GM19372 (cell line): Measurements from ENCODE around the gene TBC1D22A.
"Not testable (repeated sequence)": the region's sequence is repeated elsewhere in the genome, so short reads cannot be mapped to it uniquely, and the experiment has no call there.

ENCODE experiments used
- ATAC-seq: cut with Tn5 transposase; IDR thresholded peaks from one replicate; pipeline ENCODE4 v1.9.1; 2021; ENCODE audit warnings: mild to moderate bottlenecking, low read depth, moderate library complexity; ENCODE audit not compliant: unreplicated experiment

TBC1D22A gene

DNA sequence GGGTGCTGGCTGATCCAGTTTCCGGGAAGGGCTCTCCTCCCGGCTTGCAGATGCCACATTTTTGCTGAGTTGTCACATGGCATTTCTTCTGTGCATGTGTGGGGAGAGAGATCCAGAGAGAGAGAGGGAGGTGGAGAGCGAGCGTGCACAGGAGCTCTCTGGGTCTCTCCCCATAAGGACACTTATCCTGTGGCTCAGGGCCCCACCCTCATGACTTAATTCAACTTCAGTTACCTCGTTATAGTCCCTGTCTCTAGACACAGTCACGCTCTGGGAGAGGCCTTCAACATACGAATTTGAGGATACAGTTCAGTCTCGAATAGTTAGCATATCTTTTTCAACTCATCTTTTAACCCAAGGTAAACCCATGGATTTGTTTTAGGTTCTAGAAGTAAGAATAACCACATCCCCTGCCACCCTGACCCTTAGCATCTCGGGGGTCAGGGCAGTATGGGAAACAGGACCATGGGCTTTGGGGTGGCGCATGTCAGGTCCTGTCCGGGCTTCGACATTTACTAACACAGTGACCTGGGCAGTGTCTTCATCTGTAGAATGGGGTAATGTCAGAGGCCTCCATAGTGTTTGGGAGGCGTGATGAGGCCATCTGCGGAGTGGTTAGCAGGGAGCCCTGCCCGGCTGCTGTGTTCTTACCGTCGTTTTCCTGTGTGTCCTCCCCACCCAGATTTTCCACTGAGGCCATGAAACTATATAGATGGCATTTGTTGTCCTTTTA is 46.9 kb downstream of the TBC1D22A start:
- ATAC-seq = no peak

DNA sequence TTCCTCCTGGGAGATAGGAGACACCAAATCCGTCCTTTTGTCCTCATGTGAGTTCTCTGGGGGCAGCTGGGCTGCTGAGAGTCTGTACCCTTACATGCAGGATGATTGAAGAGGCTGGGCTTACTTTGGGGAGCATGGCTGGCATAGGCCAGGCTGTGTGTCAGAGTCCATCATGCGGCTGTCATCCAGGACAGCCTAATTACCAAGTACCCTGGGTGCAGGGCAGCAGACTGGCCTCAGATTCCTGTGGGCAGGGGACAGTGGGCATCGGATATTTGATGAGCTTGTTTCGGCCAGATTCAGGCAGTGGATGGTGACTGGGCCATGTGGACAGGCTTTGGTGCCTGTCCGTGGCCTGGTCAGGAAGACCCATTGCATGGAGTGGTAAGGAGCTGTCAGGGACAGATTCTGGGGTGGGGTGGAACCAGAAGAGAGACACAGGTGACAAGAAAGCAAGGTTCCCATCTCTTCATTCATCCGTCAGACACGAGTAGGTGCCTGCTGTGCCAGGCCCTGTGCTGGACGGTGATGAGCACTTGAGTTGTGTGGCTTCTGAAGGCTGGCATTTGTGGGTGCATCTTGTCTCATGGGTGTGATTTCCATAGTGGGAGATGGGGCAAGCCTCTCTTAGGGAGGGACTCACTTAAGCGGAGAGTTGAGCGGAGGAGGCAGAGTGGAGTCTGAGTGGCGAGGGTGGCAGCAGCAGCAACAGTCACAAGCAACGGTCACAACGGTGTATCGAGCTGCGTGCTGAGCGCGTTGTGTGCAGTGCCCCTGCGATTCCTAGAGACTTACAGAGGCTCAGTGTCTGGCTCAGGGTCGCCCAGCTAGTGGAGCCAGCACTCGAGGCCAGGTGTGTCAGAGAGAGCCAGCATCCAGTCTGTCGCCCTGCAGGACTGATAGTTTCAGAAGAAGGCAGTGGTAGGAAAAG is 48.7 kb downstream of the TBC1D22A start:
- ATAC-seq = no peak

DNA sequence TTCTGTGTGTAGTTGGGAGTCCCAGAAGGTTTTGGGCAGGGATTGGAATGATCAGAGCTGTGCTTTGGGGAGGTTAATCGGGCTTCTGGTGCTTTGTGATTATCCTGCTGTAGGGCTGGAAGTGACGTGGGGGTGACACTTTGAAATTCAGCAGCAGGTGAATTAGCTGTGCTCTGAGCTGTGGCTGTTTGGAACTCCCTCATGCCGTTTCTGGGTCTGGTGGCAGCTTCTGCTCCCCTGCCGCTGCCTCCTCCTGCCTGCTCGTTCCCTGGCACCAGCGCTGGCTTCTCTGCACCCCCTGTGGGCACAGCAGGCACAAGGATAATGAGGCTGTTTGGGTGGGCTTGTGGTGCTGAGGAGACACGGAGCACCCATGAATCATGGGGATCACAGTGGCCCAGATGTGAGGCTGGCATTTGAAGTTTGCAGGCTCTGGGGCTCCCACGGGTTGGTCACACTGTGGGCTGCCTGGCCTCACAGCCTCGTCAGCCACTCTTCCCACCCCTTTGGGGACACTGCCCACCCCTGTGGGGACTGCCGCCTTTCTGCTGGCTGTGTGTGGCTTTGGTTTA is 49.7 kb downstream of the TBC1D22A start:
- no peak for ATAC-seq

DNA sequence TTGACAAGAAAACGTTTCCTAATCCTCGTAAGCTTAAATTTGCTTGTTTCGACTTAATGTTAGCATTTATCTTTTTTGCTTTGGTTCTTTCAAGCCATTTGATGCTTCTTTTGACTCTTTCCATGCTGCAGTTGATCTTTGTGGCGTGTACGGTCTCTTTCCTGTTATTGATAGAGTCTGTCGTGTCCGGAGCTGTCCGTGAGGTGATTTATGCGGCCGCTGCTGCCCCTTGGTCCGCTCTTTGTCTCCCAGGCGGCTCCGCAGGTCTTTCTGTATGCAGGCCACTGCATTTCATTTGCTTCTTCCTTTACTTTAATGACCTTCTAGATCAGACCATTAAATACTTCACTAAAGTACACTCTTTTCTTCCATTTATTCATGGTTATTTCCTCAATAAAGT is 50.3 kb downstream of the TBC1D22A start:
- ATAC-seq = no peak

GRCh38 chr22:46813816-46814597 is 51.6 kb downstream of the TBC1D22A start:
- ATAC-seq = no peak

- no peak for ATAC-seq
Observed at GRCh38 chr22:46815132-46815531, 52.7 kb downstream of the TBC1D22A start.

DNA sequence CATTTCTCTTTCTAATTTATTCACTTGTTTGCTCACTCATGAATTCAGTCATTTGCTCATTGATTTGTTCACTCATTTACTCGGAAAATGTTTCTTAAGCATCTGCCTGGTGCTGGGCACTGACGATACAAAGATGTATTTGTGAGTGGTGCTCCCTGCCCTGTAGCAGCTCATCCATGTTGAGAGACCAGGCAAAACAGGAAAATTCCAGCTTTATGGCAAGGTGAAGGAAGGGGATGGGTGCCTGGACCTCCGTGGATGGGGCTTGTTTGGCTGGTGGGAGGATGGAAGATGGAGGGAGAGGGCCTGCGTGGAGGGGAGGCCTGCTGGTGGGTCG is 53.1 kb downstream of the TBC1D22A start:
- no peak for ATAC-seq

- ATAC-seq = no peak
Observed at GRCh38 chr22:46815896-46816731, 53.7 kb downstream of the TBC1D22A start.

DNA sequence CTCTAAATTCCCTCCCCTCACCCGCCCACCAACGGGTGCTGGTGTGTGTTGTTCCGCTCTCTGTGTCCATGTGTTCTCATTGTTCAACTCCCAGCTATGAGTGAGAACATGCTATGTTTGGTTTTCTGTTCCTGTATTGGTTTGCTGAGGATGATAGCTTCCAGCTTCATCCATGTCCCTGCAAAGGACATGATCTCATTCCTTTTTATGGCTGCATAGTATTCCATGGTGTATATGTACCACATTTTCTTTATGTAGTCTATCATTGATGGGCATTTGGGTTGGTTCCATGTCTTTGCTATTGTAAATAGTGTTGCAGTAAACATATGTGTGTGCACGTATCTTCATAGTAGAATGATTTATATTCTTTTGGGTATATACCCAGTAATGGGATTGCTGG is 54.9 kb downstream of the TBC1D22A start:
- not testable (repeated sequence) for ATAC-seq

DNA sequence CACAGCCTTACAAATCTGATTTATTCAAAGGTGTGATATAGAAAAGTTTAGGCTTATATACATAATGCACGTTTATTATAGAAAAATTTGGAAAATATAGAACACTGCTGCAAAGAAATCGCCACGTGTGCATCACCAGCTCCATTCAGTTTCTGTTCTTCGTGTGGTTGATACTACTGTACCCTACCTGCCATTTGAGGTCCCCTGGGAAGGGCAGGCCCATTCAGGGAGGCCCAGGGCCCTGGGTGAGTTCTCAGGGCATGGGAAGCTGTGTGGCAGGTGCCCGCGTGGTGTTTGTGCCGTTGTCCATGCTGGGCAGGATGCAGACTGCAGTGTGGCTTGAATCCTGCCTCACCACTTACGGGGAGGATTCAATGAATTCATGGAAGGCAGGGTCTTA is 60.8 kb downstream of the TBC1D22A start:
- ATAC-seq = no peak

DNA sequence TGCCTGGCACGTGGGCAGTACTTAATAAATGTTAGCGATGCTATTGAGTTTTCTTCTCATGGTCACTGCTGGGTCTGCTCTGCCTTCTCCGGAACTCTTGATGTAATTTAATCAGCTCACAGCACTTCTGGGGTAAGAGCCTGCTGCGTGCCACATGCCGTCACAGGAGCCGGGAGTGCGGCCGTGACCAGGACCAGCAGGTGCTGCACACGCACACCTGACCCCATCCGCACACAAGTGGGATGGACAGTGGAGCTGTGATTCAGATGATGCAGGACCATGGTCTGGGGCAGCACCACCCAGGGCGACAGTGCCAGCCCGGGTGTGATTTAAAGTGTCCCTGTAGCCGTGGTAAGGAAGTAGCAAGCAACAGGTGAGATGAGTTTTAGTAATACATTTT is 61.2 kb downstream of the TBC1D22A start:
- ATAC-seq = no peak

DNA sequence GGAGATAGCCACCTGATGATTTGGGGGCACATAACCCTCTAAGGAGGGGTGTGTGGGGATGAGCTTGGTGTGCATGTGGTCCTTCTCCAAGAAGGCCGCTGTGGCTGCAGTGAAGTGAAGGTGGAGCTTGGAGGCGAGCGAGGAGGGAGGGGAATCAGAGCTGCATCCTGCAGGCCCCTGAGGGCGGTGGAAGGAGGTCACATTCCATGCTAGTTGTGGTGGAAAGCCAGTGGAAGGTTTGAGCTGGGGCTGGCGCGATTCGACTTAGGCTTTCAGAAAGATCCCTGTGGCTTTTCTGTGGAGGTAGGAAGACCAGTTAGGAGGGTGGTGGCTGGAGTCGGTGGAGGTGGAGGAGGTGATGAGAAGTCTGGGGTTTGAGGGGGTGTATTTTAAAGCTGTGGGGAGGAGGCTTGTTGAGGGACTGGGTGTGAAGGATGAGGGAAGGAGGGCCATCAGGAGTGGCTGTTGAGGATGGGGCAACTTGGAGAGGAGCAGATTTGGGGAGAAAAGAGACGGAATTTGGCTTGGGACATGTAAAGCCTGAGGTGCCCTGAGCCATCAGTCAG is 62.0 kb downstream of the TBC1D22A start:
- ATAC-seq = no peak

GRCh38 chr22:46824980-46825544 is 62.6 kb downstream of the TBC1D22A start:
- ATAC-seq = no peak

DNA sequence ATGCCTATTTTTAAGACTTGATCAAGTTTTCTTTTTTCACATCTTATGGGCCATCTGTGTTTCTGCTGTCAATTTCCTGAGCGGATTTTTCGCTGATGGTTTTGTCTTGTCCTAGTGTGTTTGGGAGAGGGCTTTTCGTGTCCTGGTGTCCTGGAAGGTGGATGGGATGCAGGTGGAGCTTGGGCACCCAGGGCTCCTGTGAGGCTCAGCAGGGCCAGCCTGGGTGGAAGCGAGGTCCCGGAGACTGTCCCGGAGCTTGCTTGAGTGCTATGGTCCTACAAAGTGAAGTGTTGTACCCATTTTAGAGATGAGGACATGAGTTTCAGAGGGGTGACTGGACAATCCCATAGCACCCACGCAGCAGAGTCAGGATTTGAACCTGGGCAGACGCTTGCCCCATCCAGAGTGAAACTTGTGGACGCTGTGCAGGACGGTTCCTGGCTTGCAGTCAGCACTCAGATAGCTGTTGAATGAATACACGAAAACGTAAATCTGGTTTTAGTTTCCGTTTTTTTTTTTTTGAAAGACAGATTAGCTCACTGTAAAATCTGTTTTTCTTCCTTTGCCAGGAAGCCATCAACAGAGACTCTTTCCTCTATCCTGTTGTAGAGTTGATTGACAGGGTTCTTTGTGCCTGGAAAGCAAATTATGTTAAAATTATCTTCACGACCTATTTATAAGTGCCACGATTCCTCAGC is 64.1 kb downstream of the TBC1D22A start:
- no peak for ATAC-seq

- ATAC-seq = no peak
Observed at GRCh38 chr22:46827136-46827780, 64.8 kb downstream of the TBC1D22A start.

DNA sequence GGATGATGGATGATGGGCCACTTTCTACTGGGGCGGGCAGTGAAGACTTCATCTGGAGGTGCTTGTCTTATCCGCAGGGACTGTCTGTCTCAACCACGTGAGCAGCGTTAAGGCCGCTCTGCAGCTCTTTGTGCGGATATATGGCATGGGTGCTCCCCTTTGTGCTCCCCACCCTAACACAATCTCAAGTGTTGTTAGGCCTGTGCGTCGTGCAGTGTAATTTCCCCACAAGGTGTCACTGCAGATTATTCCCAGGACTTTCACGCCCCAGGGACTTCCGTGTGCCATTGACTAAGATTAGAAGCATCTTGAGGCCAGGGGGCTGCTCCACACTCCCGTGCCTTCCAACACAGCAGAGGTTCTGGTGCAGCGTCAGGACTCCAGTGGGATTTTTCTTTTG is 65.3 kb downstream of the TBC1D22A start:
- ATAC-seq = no peak

DNA sequence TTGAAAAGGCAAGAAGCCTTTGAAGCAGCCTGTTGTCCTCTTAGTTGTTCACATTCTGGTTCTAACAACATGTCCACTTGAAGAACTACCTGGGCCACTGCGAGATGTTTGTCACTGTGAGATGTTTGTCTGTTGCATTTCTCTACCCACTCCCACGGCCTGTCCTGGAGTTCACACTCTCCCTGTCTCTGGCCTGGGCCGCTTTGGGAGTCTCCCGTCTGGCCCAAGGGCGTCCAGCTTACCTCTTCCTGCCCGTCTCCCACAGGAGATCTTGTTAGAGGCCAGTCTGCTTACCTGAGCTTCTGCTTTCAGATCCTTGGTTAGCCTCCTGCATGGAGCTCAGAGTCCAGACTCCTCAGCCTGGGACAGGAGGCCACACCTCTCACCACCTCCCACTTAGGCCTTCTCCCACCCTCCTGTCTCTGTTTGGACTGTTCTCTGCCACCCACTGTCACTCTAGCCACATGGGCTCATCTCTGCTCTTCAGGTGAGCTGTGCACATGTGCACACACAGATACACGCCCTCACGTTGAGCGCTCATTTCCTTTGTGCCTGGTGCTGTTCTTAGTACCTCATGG is 66.0 kb downstream of the TBC1D22A start:
- ATAC-seq = no peak
